G401.6 (cell line): ENCODE data around the gene SLC12A4.
"Not testable (repeated sequence)": the region's sequence is repeated elsewhere in the genome, so short reads cannot be mapped to it uniquely, and the experiment has no call there.

Source experiments
- FAIRE-seq: peaks from 2 replicates; lab custom pipeline; 2012; peaks lifted over from hg19 to GRCh38; lab: Jason Lieb, UNC

SLC12A4 gene

DNA sequence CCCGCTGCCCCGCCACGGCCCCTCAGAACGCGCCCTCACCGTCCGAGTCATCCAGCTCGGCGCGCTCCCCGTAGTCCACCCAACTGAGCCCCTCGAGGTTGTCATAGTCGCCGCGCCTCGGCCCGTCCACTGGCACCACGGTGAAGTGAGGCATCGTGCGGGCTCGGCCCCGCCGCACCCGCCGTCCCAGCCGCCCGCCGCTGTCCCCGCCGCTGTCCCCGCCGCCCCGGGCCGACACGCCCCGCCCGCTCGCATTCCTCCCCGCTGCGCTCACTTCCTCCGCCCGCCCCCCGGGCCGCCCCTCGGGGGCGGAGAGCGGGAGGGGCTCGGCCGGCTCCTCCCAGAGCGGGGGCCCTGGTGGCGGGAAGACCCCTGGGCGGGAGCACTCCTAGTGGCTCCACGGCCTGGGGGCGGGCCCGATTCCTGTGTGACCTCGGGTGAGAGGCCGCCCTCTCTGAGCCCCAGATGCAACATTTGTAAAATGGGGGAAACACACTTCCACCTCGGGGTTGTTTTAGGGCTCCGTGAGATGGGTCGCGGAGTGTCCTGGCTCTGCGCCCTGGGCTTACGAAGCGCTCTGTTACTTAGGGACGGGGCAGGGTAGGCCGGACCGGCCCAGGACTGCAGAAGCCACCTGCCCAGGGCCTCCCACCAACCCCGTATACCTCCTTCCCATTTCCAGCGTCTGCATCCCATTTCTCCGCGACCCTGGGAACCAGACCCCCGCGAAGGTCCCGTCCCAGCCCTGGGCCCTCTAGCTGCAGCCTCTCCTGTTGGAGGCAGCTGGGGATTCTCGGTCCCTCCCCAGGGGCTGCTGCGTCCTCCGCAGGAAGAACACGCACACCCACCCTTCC lies at the start of gene SLC12A4:
SLC12A4 (minus strand) TSS at position 238 of the 854 bp plus-strand sequence; CDS start at position 154, 84 bp downstream.
- no peak for FAIRE-seq

DNA sequence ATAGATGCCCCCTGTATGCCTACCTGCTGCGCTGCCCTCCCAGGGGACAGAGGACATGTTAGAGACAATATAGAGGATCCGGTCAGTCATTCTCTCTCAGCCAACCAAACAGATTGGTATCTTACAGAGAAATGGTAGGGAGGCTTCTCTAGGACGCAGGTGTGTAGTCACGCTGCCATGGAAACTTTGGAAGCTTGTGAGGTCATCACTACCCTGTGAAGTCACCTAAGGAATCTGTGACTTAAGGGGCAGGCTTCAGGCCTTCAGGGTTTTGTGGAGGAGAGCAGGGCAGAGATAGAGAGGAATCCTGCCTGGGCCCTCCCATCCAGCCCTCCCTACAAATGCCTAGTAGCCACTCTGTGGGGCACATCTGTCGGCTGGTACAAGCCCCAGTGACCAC lies 47.2 kb upstream of the SLC12A4 start, which contains the start of gene DPEP2NB:
DPEP2NB (minus strand) TSS at position 231 of the 400 bp plus-strand sequence; CDS start at position 90, 141 bp downstream.
- FAIRE-seq = no peak

DNA sequence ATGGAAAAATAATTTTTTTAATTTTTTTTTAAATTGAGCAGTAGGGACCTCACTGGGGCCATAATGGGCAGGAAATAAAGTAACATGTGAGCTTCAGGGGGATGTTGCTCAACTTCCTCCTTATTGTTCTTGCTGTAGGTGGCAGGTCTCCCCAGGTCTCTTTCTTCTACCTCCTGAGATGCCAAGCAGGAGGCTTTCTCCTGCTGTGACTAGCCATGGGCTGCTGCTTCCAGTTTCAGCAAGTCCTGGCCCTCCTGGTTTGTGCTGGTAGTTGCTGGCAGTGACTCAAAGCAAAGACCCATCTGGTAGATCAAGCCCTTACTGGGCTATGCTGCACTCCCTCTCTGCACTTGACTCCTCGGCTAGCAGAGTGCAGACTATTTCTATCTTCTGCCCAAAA lies 45.0 kb upstream of the SLC12A4 start:
- no peak for FAIRE-seq

DNA sequence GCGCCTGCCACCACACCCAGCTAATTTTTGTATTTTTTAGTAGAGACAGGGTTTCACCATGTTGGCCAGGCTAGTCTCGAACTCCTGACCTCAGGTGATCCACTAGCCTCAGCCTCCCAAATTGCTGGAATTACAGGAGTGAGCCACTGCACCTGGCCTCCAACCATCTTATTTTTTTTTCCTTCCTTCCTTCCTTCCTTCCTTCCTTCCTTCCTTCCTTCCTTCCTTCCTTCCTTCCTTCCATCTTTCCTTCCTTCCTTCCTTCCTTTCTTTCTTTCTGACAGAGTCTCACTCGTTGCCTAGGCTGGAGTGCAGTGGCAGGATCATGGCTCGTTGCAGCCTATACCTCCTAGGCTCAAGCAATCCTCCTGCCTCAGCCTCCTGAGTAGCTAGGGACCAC lies 41.4 kb upstream of the SLC12A4 start:
- FAIRE-seq = not testable (repeated sequence)

DNA sequence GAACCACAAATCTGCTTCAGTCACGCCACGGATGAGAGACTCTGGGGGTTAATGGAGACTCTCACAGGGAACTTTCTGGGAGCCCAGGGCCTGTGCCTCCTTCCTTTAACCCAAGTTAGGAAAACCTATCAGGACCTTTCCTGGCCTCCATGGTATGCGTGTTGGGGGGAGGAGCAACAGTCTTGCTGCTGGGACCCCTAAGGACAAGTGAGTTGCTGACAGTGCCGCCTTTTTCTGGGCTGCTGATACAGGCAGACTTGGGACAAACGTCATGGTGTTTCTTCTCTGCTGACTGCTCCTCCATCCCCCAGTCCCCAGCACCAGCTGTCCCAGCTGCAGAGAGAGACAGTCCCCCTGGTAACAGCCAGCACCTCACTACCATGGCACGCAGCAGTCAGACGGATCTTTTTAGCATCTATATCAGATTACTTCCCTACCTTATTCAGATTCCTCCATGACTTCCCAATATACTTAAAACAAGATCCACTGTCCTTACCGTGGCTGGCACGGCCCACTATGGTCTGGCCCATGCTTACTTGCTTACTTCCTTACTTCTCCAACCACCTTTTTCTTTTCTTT lies 40.8 kb upstream of the SLC12A4 start:
- FAIRE-seq = no peak

DNA sequence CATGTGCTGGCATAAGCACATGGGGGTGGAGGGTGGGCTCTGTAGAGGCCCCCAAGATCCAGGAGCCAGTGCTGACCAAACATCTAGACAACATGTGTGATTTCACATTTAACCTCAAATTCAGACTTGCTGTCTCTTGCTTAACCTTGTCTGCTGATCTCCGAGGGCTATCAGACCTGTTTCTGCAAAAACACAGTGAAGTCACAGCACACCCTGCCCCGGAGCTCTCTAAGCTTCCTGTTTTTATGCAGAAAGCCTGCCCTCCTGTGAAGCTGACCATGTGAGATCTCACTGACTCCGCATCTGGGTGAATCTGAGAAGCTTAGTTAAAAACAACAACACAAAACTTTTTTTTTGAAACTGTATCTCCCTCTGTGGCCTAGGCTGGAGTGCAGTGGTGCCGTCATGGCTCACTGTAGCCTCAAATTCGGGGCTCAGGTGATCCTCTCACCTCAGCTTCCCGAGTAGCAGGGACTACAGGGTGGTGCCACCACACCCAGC lies 37.4 kb upstream of the SLC12A4 start:
- FAIRE-seq = no peak

DNA sequence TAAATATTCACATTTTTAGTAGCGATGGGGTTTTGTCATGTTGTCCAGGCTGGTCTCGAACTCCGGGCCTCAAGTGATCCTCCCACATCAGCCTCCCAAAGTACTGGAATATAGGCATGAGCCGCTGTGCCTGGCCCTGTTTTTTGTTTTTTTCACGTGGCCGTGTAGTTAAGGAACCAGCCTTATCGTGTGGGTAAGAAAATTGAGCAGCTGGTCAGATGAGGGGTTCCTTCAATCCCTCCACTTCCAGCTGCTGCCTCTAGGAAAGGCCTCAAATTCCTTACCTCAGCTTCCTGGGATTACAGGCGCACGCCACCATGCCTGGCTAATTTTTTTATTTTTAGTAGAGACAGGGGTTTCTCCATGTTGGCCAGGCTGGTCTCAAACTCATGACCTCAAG lies 36.8 kb upstream of the SLC12A4 start:
- FAIRE-seq = no peak

DNA sequence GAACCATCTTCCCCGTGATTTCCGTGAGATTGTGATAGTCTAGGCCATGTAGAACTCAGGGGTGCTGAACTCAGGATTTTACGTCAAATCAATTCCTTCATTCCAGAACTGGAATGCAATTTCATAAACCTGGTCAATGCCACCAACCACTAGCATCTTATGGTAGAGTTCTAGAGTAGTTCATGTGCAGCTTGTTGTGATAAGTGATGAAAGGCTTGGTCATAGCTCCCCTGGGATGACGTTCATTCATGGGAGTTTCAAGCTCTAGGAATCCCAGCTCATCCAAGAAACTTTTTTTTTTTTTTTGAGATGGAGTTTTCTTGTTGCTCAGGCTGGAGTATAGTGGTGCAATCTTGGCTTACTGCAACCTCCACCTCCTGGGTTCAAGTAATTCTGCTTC lies 34.6 kb upstream of the SLC12A4 start:
- FAIRE-seq = no peak

DNA sequence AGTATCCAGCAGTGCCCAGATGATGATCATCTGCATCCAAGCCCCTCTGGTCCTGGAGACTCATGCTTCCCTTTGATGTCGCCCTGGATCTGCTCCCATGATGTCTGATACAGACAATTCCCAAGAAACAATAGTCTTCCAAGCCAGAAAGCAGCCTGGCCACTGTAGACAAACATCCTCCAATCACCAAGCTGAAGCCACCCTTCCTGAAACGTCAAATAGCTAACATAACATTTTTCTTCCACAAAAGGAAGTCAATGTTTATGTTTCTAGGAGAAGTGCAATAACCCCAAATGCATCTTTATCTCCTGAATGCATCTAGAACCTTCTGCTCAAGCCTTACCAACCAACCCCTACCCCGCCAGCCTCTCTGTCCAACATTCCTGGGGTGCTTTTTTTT lies 32.0 kb upstream of the SLC12A4 start:
- FAIRE-seq = no peak

DNA sequence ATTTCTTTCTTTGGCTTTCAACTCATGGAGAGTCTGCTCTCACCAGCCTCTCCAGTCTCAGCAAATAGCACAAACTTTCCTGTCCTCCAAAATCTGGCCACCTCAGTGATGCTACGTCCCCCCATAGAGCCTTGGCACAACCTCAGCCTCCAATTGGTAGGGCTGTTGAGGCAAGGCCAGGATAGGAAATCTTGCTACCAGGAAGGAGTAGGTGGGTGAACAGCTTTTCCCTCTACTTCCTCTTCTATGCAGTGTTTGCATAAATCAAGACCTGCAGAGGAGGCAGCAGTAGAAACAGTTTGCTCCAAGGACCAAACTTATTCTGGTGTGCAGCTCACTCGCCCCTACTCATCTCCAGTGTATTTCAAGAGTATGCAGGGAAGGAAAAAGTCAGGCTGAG lies 31.5 kb upstream of the SLC12A4 start:
- no peak for FAIRE-seq

DNA sequence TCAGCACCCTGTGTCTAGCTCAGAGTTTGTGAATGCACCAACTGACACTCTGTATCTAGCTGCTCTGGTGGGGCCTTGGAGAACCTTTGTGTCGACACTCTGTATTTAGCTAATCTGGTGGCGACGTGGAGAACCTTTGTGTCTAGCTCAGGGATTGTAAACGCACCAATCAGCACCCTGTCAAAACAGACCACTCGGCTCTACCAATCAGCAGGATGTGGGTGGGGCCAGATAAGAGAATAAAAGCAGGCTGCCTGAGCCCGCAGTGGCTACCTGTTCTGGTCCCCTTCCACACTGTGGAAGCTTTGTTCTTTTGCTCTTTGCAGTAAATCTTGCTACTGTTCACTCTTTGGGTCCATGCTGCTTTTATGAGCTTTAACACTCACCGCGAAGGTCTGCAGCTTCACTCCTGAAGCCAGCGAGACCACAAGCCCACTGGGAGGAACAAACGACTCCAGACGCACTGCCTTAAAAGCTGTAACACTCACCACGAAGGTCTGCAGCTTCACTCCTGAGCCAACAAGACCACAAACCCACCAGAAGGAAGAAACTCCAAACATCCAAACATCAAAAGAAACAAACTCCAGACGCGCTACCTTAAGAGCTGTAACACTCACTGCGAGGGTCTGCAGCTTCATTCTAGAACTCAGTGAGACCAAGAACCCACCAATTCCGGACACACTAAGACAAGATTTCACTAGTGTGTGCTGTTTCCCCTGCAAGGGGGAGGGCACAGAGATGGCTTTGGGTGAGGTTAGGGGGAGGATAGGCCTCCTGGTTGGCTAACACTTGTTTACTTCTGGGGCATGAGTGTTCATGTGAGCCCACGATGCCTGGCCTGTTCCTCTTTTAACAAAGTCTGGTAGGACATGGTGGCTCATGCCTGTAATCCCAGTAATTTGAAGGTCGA lies 30.6 kb upstream of the SLC12A4 start, which contains the start of gene DPEP2:
DPEP2 (minus strand) TSS at position 706 of the 910 bp plus-strand sequence. CDS start 6,272 bp downstream, outside the sequence.
- FAIRE-seq = not testable (repeated sequence)

DNA sequence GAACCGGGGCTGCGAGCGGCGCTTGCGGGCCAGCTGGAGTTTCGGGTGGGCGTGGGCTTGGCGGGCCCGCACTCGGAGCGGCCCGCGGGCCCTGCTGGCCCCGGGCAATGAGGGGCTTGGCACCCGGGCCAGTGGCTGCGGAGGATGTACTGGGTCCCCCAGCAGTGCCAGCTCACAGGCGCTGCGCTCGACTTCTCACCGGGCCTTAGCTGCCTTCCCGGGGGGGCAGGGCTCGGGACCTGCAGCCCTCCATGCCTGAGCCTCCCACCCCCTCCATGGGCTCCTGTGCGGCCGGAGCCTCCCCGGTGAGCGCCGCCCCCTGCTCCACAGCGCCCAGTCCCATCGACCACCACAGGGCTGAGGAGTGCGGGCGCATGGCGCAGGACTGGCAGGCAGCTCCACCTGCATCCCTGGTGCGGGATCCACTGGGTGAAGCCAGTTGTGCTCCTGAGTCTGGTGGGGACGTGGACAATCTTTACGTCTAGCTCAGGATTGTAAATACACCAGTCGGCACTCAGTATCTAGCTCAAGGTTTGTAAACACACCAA lies 29.9 kb upstream of the SLC12A4 start:
- FAIRE-seq = not testable (repeated sequence)

DNA sequence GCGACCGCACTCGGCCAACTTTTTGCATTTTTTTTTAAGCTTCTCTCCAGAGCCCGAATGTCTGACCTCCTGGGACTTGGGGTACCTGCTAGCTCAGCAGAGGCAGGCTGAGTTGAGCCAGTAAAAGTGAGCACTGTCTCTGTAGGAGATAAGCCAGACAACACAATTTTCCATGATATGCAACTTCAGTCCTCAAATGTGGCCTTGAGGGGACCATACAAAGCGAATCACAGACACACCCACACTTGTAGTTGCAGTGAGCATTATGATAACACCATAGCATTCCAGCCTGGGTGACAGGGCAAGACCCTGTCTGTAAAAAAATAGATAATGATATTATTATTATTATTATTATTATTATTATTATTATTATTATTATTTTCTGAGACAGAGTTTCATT lies 28.2 kb upstream of the SLC12A4 start:
- FAIRE-seq = no peak

DNA sequence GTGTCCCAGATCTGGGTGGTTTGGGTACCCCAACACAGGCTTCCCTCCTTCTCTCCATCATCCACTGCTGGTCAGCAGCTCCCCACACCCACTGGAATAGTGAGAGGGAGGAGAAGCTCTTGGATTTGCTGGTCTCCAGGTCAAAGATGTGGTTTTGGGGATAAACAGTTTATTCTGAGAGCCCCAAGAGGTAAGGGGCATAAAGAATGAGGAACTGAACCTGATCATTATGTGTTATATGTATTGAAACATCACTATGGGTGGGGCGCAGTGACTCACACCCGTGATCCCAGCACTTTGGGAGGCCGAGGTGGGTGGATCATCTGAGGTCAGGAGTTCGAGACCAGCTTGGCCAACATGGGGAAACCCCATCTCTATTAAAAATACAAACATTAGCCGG lies 27.0 kb upstream of the SLC12A4 start:
- no peak for FAIRE-seq

DNA sequence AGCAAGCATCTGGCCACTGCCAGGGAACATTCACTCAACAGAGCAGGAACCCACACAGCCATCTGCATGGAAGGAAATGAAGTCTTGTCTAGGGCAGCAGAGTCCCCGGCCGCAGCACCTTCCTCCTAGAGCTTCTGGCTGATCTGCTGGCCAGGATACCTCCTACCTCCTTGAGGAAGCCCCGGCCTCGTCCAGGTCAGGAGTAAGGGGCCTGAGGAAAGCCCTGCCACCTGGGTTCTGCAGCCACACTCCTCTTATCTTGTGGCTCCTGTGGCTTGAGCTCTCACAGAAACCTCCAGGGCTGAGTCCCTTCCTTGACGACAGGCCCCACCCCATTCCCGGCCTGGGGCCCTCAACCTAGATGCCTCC lies 25.6 kb upstream of the SLC12A4 start:
- not testable (repeated sequence) for FAIRE-seq

DNA sequence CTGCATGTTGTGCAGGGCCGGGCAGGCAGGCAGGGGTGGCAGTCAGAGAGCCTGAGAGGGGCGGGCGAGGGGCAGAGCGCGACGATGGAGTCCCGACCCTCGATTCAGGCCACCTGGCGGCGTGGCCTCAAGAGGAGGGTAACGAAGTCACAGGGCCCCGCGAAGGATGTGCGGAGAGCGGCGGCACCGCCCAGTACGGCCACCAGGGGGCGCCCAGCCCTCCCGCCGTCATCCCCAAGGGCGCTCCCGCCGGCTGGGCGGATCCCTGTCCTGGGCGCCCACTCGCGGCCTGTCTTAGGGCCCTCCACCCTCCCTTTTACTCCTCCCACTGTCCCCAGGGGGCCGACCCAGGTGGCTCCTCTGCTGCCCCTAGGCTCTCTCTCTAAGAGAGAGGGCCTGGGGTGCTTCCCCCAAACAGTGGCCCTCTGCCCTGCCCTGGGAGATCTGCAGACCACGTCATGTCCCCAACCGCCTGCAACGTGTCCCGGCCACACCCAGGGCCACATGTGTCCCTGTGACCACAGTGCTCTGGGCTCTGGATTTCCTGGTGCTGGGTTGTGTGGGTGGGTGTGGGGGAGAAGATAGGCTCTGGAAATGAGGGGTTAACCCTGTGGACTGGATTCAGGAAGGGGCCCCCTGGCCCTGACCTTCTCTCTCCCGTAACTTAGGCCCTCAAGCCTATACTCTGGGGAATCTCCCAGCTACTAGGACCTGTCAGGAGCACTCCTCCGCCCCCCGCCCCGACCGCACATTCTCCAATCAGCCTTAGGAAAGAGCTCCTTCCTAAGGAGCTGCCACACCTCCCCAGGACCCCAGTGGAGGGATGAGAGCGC lies 25.0 kb upstream of the SLC12A4 start:
- no peak for FAIRE-seq

DNA sequence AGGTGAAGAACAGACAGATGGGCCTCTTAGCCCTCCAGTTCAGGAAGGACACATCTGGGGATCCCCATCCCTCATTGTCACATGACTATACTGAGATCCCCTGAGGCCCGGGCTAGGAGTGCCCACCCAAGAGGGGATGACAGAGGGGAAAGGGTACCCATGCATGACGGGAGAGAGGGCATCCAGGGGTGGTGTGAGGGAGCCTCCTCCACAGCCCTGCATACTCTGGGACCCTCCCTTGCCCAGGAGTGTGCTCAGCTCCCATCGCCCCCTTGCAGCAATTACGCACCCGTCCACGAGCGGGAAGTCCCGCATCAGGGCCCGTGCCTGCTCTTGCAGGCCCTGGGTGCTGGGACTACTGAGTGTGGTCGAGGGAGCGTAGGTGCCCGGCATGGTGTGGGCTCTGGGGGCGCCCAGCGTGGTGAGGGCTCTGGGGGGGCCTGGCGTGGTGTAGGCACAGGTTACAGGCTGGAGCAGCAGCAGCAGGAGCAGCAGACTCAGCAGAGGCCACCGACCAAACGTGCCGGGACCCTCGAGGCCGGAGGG lies 24.3 kb upstream of the SLC12A4 start:
- no peak for FAIRE-seq

DNA sequence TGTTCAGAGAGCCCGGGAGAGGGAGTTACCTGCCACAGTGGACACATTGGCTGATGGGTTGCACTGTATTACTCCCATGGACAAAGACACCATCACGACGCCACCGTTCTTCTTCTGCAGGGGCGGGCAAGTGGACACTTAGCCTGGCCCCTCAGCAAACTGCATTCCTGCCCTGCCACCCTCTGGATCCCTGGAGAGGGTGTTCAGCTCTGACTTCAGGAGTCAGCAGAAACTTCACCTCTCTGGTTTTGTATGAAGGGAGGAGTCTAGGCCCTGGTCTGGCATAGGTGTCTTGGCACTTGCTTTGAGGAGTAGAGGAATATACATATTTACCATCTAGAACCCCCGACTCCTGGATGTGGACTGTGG lies 21.6 kb upstream of the SLC12A4 start:
- FAIRE-seq = no peak

DNA sequence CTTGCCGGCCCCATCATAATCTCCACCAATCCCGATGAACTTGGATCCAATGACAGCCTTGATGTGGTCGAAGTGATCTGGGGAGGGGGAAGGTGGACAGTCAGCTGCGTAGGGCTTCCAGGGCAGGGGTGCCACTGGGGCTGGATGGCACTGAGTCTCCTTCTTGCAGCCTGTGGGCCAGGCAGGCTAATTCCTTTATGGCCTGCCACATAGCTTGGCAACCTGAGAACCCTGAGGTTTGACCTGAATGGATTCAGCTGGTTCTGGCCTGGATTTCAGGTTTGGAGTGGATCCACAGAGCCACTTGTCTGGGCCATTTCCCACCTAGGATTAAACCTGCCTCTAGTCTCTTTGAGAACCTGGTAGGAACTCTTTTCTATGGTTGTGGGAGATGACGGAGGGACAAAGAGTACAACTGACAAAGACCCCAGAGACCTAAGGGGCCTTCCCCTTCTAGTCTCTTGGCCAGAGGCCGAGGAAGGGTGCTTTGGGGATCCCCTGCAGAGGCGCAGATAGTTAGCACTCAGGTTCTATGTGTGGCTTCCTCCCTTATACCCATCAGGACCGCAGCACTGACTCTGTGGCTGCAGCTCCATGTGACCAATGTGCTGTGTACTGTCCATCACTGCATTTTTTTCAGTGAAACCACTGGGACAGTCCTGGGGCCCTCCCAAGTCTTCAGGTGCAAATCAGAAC lies 21.0 kb upstream of the SLC12A4 start:
- no peak for FAIRE-seq

DNA sequence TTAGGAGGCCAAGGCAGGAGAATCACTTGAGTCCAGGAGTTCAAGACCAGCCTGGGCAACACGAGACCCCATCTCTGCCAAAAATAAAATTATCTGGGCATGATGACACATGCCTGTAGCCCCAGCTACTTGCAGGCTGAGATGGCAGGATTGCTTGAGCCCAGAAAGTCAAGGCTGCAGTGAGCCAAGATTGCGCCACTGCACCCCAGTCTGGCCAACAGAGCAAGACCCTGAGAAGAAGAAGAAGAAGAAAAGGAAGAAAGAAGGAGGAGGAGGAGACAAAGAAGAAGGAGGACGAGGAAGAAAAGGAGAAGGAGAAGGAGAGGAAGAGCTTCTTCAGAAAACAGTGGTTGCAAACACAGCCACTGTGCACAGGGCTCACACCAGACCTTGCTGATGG lies 20.2 kb upstream of the SLC12A4 start:
- no peak for FAIRE-seq
